ENCODE data around the gene ROS1. TPM values are rescaled to one million over a fixed set of nuclear protein-coding genes. Genes with fewer than 3 reads are reported as not detected.
A peak's percentile ranks its signal among the peaks of the same experiment; 100 is the strongest.

The ROS1 gene
- total RNA-seq, 1 donor from 2014 or later, result 0.04 TPM

DNA sequence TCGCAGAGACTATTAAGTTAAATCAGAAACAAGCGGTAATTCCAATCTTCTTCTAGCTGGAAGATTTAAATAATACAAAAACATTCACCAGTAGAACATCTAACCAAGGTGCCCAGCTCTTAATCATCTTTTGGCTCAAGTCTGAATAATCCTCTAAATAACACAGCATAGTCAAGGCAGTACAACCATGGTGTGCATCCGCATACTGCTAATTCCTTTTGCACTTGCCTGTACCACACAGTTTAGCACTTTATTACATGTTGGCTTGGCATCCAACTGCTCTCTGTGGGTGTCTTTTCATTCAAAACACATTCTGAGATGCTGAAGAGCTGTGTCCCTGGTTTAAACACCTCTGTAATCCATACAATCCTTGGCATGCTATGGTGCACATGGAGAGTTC, 118.1 kb downstream of the ROS1 start:
- no peak for ATAC-seq

DNA sequence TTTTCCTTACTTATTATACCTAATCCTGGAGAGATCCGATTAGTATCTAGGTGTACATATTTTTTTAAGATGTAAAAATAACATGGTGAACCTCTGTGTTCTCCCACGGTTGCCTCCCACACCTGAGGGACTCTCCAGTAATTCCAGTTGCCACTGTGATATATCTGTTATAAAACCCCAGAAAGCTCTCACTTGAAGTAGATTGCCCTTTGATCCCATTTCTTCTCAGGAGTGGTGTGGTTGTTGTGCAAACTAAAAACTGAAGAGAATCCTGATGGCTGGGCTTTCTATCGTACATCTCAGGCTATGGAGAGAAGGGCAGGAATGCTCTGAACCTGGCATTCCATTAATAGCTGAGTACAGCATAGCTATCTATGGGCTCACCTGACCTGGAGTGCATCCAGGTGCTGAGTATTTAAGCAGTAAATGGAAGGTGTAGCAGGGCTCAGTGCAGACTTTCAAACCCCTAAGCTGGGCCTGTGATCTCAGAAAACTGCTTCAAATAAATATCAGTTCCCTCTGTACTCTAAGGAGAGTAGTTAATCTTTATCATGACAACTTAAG, 119.4 kb downstream of the ROS1 start:
- no peak for ATAC-seq

DNA sequence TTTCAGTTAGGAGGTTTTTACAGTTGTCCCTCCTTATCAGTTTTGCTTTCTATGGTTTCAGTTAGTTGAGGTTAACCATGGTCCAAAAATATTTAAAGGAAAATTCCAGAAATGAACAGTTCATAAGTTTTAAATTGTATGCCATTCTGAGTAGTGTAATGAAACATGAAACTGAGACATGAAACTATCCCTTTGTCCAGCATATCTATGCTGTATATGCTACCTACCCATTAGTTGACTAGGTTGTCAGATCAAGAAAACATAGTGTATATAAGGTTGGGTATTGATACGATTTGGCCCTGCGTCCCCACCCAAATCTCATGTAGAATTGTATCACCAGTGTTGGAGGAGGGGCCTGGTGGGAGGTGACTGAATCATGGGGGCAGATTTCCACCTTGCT, 121.3 kb downstream of the ROS1 start:
- ATAC-seq, result no peak

DNA sequence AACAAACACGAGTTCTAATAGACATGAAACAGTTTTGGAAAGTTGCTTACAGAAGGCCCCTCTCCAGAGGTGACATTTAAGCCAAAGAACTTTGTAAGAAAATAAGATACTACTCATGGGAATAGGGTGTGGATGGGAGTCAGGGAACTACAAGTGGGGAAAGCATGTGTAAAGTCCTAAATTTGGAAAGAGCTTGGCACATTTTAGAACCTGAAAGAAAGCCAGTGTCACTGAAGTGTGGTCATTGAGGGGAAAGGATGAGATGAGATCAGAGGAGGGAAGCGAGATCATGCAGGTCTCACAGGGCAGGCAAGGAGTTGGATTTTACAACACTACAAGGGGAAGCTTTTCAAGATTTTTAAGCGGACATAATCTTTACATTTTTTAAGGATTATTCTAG, 122.4 kb downstream of the ROS1 start:
- ATAC-seq, result no peak

DNA sequence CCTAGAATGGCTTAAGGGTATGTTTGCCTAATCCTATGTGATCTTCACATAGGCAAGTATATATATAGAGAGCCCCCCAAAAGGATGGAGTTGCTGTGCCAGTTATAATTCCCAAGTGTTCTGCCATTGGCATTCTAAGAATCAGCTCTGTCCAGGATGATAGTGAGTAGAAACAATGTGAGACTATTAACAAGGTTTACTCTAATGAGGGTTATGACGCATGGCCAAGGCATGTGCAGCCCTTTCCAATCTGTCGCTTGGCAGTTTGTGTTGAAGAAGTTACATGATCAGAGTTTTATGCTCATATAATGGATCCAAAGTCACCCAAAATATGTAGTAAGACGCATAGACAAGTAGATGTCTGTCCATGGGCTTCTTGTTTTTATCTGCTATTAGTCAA, 126.8 kb downstream of the ROS1 start:
- ATAC-seq, result no peak

DNA sequence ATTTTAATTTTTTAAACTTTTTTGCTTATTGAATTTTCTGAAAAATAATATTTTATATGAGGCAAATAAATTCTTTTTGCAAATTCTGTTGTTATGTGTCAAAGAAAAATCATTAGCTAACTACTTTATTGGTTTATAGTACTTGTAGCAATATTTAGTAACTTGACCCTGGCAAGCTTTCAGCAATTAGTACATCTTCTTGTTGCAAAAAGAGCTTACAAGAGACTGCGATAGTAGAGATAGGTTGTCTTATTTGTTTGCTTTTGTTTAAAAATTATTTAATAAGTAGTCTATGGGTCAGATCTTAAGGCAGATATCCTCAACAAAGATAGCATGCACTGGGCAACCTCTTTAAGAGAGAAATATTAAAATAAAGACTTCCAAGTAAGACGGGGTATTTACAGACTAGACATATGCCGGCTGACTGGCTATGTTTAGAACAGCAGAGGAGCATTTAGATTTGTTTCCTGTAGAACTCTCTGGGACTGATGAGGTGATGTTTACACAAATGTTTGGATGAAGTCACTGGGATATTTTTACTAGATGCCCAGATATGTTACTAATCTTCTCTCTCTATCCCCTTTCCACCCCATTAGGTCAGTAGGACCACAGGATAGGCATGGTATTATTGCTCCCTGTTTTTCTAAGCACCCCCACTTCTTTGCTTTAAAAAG, 135.4 kb downstream of the ROS1 start:
- no peak for ATAC-seq

DNA sequence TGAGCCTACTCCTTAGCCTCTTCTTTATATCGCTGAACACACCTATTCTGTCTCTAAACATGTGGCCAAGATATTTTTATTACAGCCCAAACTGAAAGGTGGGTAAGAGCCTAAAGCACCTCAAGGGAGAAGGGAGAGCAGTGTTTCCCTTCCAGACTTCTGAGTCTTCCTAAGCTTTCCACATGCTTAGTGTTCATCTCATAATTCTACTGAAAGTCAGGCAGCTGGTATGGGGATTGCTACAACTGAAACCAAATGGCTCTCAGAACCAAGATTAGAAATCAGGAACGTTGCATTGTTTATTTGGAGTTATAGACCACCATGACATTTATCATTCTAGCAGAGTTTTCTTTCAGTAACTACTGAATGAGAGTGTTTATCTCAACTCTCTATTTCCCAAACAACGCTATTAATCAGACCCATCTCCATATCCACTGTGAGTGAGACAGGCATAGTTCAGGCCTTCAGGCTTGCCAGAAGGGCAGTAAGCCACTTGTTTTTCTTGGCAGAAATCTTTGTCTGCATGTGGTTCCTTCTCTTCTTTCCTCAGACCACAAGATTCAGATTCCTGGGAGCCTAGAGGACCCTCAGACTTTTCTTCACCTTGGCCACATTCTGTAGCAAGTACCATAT, 137.5 kb downstream of the ROS1 start:
- ATAC-seq, result no peak

DNA sequence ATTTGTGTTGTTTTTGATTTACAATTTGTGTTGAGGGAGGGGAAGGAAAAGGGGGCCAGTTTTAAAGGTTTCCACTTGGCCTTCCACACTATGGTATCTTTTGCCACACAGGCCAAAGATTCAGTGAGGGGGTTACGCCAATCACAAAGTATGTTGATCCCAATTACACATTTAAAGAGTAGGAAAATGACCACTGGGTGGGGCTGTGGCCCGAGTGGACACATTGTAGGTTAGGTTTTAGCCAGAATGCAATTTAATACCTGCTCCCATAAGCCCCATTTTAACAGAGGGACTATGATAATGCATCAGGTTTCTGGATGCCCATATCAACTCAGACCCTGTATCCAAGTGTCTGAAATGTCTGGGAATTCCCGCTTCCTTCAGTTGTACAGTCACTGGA, 144.8 kb downstream of the ROS1 start:
- ATAC-seq, result no peak

DNA sequence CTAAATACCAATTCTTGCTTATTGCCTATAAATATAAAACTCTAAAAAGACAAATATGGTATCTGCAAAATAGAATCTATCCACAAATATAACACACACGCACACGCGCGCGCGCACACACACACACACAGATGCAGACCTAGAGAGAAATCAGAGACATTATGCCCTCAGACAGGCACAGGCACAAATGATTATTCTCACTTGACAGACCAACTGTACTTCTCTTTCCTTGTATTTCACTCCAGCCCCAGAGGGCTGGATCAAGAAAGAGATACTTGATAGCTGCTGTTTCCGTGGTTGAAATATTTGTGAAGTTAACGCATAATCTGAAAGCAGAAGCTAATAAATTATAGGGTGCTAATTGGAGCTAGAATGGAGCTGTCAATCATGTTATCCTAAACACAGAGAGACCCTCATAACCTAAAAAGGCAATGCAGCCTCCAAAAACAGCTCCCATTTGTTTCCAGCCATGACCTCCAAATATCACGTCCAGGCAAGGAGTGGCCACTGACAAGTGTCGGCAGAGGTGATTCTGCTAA, 148.9 kb downstream of the ROS1 start:
- no peak for ATAC-seq

DNA sequence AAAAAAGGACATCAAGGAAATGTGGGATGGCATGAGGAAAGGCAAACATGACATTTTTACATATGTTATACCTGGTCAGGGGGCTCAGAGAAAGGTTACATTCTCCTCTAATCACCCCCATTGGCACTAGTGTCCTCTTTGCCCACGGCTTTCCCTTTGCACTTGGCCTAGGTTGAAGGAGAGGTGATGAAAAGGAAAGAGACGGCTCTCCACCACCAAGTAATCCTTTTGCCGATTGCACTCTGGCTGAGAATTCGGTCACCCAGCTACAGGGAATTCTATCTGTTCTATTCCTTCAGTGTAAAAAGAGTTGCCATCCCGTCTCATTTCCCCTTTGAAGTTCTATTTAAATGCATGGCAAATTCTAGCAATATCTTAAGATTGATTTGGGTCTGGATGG, 150.0 kb downstream of the ROS1 start:
- ATAC-seq, result no peak

DNA sequence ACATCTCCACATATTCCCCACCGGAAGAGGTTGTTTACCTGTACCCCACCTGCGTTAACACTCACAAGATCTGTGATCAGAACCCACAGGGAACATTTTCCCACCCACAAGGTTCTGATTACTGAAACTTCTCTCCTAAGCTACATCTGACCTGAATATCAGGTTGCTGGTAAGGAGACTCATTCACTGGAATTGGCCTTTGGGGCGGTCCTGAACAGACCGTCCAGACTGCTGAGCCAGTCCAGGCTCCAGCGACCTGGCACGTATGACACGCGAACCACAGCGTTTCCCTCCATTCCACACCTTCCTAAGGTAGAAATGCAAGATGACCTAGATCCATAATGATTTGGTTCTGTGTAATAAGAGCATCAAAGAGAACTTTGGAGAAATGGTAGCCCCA, 150.5 kb downstream of the ROS1 start:
- no peak for ATAC-seq

DNA sequence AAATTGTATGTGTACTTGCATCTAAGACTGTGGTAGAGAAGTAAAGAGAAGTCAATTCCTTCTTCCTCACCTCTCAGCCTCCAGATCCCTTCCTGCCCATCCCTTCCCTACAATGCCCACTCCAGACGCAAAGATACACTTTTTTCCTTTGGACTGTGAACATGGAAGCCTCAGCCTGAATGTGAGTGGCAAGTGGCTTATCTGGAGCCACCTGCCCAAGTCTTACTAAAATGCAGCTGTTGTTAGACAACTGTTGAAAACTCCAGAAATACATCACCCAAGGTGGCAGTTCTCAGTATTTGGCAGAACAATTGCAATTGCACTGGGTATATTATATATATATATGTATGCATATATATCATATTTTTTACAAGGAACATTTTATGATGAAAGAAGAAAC, 152.9 kb downstream of the ROS1 start:
- no peak for ATAC-seq

DNA sequence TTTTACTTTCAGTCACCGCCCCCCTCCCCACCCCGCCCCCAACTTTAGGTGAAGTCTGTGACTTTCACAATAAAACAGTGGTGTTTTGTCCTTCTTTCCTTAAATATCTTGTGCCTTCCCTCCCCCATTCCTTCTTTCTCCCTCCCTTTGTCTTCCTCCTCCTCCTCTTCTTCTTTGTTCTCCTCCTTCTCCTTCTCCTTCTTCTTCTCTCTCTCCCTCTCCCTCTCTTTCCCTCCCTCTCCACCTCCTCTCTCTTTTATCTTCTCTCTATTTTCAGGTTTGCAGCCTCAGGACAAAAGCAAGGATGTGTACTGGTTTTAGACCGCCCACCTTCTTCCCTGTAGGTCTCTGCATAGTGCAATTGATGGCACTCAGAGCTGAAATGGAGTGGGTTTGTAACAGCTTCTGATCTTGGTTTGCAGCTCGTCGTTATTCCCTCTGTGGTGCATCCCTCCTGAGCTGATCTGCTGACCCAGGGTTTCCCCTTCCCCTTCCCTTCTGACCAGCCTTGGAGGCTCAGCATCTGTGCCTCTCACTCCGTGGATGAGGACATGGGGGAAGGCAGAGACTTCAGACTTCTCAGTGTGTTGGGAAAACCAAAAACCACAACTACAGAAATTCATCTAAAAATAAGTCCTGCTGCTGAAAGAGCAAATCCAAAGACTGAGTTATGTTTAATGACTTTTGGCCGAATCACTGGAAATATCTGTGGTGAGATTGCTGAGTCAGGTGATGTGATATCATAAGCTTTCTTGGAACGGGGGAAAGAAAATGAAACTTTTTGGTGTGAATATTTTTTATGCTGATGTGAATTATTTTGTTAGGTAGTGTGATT, 153.5 kb downstream of the ROS1 start:
- ATAC-seq, result no peak

DNA sequence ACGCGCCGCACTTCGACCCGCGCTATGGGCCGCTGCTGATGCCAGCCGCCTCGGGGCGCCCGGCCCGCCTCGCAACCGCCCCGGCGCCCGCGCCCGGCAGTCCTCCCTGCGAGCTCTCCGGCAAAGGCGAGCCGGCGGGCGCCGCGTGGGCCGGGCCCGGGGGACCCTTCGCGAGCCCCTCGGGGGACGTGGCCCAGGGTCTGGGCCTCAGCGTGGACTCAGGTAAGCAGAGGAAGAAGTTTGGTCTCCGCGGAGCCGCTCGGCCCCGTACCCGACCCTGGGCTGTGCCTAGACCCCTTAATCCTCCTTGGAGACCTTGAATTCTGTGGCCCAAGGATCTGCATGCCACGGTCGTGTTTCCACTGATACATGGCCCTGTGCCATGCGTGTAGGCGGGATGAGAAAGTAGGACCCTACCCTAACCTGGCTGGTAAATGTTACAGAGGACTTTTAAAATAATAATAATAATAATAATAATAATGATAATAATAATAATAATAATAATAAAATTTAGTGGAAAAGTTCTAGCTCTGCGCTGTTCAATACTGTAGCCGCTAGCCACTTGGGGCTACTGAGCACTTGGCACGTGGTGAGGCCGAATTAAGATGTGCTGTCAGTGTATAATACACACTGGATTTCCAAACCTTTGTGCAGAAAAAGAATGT, 154.8 kb downstream of the ROS1 start:
- no peak for ATAC-seq

DNA sequence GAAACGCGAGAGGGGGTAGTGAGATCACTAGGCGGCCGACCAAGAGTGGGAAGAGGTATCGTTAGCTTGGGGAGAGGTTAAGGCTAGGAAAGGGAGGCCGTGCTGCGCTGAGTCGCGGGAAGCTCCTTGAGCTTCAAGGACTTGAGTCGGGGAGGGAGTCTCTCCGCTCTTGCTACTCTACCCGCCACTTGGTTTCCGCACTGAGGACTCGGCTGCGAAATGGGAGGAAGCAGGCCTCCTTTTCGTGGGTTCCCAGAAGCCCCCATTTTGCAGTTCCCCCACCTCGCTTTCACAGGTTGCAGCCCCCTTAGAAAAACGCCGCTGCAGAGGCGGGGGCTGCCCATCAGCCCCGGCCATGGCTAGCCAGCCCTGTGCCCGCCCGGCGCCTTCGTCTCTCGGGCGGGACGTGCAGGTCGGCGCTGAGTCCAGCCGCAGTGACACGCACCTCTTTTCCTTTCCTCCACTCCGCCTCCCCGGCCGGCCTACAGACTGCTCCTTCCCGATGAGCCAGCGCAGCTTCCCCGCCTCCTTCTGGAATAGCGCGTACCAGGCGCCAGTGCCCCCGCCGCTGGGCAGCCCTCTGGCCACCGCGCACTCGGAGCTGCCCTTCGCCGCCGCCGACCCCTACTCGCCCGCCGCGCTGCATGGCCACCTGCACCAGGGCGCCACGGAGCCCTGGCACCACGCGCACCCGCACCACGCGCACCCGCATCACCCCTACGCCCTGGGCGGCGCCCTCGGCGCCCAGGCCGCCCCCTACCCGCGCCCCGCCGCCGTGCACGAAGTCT, 155.5 kb downstream of the ROS1 start:
- ATAC-seq, result peak; percentile 36

DNA sequence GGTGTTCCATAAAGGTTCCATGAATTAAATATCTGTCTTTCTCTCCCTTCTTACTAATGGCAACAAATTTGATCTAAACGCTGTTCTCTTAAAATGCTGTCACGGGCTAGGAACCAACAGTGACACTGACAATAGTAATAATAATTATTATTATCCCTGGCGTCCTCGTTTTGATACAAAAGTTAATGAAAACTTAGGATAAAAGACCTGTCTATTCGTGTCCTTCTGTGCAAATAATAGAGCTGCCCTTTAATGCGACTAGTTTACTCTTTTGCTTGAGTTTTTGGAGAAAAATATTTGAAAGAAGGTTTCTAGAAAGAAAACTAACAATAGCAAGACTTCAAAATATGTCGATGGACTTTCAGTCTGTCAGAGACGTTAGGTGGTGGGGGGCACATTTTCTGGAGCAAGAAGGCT, 156.1 kb downstream of the ROS1 start:
- no peak for ATAC-seq

DNA sequence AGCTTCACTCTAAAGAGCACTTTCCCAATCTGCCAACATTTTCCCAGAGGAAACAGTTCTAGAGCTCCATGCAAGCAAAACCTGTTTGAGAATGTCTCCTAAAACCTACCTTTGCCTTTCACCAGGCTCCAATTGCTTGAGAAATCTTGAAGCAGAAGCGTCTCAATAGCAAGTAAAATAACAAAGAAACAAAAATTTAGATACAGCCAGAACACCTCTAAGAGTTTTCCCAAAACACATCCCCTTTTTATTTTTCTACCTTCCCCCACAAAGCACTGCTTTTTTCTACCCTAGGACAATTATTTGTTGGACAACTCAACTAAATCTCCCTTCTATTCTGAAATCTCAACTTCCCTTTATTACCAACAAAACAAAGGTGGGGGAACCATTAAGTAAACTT, 156.8 kb downstream of the ROS1 start:
- no peak for ATAC-seq

DNA sequence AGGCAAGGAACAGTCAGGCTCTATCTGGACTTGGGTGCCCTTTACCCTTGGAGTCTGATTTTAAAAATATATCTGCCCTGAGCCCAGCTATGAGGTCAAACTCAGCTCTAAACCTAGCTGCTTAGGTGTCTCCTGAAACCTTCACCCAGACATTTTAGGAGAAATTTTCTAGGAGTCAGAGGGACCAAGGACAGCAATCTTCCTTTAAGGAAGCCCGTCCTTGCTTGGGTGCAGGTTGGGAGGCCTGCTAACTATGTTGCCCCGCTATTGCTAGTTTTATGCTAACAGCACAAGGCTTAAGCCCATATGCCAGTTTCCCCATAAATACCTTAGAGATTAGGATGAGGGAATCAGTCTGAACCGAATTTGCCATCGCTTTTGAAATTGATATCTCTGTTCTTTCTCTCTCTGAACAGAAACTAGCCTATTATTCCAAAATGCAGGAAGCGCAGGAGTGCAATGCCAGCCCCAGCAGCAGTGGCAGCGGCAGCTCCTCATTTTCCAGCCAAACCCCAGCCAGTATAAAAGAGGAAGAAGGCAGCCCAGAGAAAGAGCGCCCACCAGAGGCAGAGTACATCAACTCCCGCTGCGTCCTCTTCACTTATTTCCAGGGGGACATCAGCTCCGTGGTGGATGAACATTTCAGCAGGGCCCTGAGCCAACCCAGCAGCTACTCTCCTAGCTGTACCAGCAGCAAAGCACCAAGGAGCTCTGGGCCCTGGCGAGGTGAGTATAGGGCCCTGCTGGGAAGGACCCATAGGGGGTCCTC, 157.8 kb downstream of the ROS1 start:
- no peak for ATAC-seq

DNA sequence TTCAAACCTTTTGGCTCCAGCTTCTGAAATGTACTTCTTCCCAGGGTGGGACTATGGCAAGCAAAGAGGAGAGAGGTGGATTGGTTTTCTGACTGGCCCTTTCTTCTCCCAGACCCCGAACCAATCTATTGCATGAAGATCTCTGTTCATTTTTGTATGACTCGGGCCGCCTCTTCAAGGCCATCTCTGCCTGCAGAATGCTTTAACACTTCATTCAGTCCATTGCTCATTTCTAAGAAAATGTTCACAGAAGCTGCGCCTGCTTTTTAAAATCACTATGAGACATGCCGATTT, 158.7 kb downstream of the ROS1 start:
- no peak for ATAC-seq

DNA sequence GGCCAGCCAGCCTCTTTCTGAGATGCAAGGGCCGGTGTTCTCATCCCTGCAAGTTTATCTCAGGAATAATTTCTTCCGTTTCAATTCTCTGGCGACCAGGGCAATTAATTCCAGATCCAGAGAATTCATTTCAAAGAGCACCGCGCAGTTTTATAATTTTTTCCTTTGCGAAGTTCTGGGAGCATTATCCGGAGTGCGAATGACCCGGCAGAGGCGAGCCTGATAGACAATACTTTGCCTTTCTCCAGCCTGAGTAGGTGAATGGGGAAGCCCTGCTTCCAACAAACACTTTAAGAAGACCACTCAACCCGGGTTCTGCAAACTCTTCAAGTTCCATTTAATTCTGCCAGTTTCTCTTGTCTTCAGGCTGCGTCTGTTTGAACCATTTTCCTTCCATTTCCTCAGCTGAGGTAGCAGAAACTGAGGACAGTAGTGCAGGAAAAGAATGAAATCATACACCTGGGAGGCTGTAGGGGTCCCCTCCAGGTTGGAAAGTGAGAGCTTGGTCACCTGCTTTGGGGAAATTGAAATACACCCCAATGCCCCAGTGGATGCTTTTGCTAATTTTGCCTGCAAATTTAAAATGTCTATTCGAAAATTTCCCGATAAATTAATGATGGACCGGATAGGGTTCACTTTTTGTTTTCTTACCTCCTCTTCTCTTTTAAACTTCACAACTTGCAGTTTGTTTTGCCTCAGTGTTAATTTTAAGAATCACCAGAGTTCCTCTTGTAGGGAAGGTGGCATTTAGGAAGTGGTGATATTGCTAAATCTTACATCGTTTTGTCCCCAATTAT, 159.3 kb downstream of the ROS1 start:
- no peak for ATAC-seq

All from esophagus mucosa (tissue), 1 donor.